Measurements from ENCODE around the gene CCDC198.

The CCDC198 gene

GRCh38 chr14:57491640-57492039 lies 2.0 kb downstream of the CCDC198 start:
- no peaks in the 10 kb centered on the region for H3K79me2 ChIP-seq (ENCODE audit: control insufficient read depth, low read length)
- H3K4me2 ChIP-seq (ENCODE audit: low read length), result no peak overlapping the region
- H3K4me3 ChIP-seq (ENCODE audit: low read length), result no peak overlapping the region
- H3K27me3 ChIP-seq (ENCODE audit: control insufficient read depth, low read length), result no peaks in the 10 kb centered on the region; the same call in none of the 2 replicates
- no peaks in the 10 kb centered on the region for H4K20me1 ChIP-seq (ENCODE audit: control insufficient read depth, insufficient read depth, low read depth, low read length)
- TF ChIP-seq, protein P1, sequence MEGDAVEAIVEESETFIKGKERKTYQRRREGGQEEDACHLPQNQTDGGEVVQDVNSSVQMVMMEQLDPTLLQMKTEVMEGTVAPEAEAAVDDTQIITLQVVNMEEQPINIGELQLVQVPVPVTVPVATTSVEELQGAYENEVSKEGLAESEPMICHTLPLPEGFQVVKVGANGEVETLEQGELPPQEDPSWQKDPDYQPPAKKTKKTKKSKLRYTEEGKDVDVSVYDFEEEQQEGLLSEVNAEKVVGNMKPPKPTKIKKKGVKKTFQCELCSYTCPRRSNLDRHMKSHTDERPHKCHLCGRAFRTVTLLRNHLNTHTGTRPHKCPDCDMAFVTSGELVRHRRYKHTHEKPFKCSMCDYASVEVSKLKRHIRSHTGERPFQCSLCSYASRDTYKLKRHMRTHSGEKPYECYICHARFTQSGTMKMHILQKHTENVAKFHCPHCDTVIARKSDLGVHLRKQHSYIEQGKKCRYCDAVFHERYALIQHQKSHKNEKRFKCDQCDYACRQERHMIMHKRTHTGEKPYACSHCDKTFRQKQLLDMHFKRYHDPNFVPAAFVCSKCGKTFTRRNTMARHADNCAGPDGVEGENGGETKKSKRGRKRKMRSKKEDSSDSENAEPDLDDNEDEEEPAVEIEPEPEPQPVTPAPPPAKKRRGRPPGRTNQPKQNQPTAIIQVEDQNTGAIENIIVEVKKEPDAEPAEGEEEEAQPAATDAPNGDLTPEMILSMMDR (IDR thresholded peaks at IDR 0.05; ENCODE audit: low read depth, low read length, poor library complexity, severe bottlenecking), result no peak
- TF ChIP-seq EZH2phosphoT487 (IDR thresholded peaks at IDR 0.05; ENCODE audit: borderline replicate concordance, low read length), result no peak
- H3K4me1 ChIP-seq (ENCODE audit: control insufficient read depth, low read length), result no peaks in the 10 kb centered on the region
- H3K36me3 ChIP-seq (ENCODE audit: control insufficient read depth, low read length), result no peaks in the 10 kb centered on the region
- no peaks in the 10 kb centered on the region for H3F3A ChIP-seq (ENCODE audit: control insufficient read depth, insufficient read depth)
- no peaks in the 10 kb centered on the region for H3K9me2 ChIP-seq (replicated peaks; ENCODE audit: control insufficient read depth, low read length)
- no peak overlapping the region for H3K27ac ChIP-seq (ENCODE audit: low read depth, low read length)
- H3K9me3 ChIP-seq (ENCODE audit: control insufficient read depth, insufficient read depth, low read length), result no peaks in the 10 kb centered on the region

DNA sequence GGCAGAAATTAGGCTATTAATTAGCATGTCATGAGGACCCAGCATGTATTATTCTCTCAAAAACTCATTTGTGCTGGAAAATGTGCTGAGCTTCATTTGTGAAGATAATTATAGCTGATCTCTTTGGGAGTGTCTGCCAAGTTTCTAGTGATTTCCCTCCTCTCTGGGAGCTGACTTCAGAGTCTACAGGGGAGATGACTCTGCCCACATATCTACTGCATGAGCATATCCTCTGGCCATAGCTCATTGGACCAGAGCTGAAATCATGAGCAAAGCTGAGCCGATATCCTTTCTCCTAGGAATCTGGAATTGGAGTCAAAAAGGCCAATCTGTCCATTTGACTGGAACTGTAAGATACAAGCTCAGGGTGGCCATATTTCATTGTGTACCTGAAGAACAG lies 5.9 kb downstream of the CCDC198 start:
- Histone ChIP-seq H3K36me3 (ENCODE audit: control insufficient read depth, low read length) (no peaks in the 10 kb centered on the region), H3K4me2 (ENCODE audit: low read length) (no peak overlapping the region), H3F3A (ENCODE audit: control insufficient read depth, insufficient read depth) (no peaks in the 10 kb centered on the region), H3K9me3 (ENCODE audit: control insufficient read depth, insufficient read depth, low read length) (no peaks in the 10 kb centered on the region), H3K27me3 (ENCODE audit: control insufficient read depth, low read length) (peaks cover 7% of the 10 kb centered on the region; the same call in 1 of the 2 replicates), H3K27ac (ENCODE audit: low read depth, low read length) (no peak overlapping the region), H3K4me3 (ENCODE audit: low read length) (no peak overlapping the region), H3K79me2 (ENCODE audit: control insufficient read depth, low read length) (no peaks in the 10 kb centered on the region), H4K20me1 (ENCODE audit: control insufficient read depth, insufficient read depth, low read depth, low read length) (no peaks in the 10 kb centered on the region), H3K4me1 (ENCODE audit: control insufficient read depth, low read length) (peaks cover 16% of the 10 kb centered on the region), H3K9me2 (replicated peaks; ENCODE audit: control insufficient read depth, low read length) (no peaks in the 10 kb centered on the region)
- TF ChIP-seq, protein P1 (IDR thresholded peaks at IDR 0.05; ENCODE audit: low read depth, low read length, poor library complexity, severe bottlenecking), result no peak
- TF ChIP-seq EZH2phosphoT487 (IDR thresholded peaks at IDR 0.05; ENCODE audit: borderline replicate concordance, low read length), result no peak

- Histone ChIP-seq H3K9me3 (ENCODE audit: control insufficient read depth, insufficient read depth, low read length) (no peaks in the 10 kb centered on the region), H3K4me2 (ENCODE audit: low read length) (no peak overlapping the region), H4K20me1 (ENCODE audit: control insufficient read depth, insufficient read depth, low read depth, low read length) (no peaks in the 10 kb centered on the region), H3K4me1 (ENCODE audit: control insufficient read depth, low read length) (peaks cover 16% of the 10 kb centered on the region), H3K27ac (ENCODE audit: low read depth, low read length) (no peak overlapping the region), H3K27me3 (ENCODE audit: control insufficient read depth, low read length) (peaks cover 8% of the 10 kb centered on the region; the same call in 1 of the 2 replicates), H3F3A (ENCODE audit: control insufficient read depth, insufficient read depth) (no peaks in the 10 kb centered on the region), H3K9me2 (replicated peaks; ENCODE audit: control insufficient read depth, low read length) (no peaks in the 10 kb centered on the region), H3K79me2 (ENCODE audit: control insufficient read depth, low read length) (no peaks in the 10 kb centered on the region), H3K4me3 (ENCODE audit: low read length) (no peak overlapping the region), H3K36me3 (ENCODE audit: control insufficient read depth, low read length) (no peaks in the 10 kb centered on the region)
- TF ChIP-seq, protein P1 (IDR thresholded peaks at IDR 0.05; ENCODE audit: low read depth, low read length, poor library complexity, severe bottlenecking), result peak; percentile 67
- TF ChIP-seq EZH2phosphoT487 (IDR thresholded peaks at IDR 0.05; ENCODE audit: borderline replicate concordance, low read length), result no peak
Measured at GRCh38 chr14:57486767-57487379, 6.8 kb downstream of the CCDC198 start.

Measured in DOHH2 (cell line).